ENCODE data around the gene SYT9.

DNA sequence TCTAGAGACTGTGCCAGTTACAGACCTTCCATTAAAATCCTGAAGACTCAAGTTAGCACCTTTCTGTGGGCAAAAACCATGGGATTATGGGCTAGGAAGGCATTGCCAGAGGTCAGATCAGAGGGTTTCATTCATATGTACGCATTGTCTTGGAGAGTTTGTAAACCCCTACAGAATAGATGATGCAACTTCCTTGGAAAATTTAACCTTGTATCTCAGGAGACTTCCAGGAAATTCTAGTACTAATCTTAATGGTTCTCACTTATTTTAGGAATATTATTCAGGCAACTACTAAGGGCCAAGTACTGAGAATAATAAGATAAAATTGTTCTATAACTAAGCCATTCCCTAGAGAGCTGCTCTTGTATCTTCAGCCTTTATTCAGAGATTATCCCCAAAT lies 240.5 kb downstream of the SYT9 start:
- TF ChIP-seq NFIC (IDR thresholded peaks at IDR 0.05) (no peak), CREB1 (IDR thresholded peaks at IDR 0.05; ENCODE audit: low read depth) (no peak), EP300 (IDR thresholded peaks at IDR 0.05; ENCODE audit: borderline replicate concordance) (no peak), TEAD4 (IDR thresholded peaks at IDR 0.05) (no peak), RAD21 (IDR thresholded peaks at IDR 0.05; ENCODE audit: low read depth) (no peak)
